ENCODE measurements around the gene PARP16. TPM values are rescaled to one million over a fixed set of nuclear protein-coding genes. Genes with fewer than 3 reads are reported as not detected.
"Not testable (repeated sequence)": the region's sequence is repeated elsewhere in the genome, so short reads cannot be mapped to it uniquely, and the experiment has no call there.

Gene PARP16
- total RNA-seq, 5 donors from 2014 or later (not counting 1 experiment from before 2014, with no cell fraction given), result 16.2 to 23.3 (median 18.5) TPM

GRCh38 chr15:65275104-65275727, 11.5 kb downstream of the PARP16 start:
- Mint-ChIP-seq H3K4me3 (peak overlapping the region in 1 of 3 donors; percentile 52), H3K27ac (peak overlapping the region; percentile 62 to 76), H3K36me3 (peaks cover 6% of the 10 kb centered on the region), H3K4me1 (peaks cover 43 to 52% (median 46%) of the 10 kb centered on the region in 3 donors), H3K9me3 (no peaks in the 10 kb centered on the region), H3K27me3 (no peaks in the 10 kb centered on the region)
- WGBS (ENCODE audit: insufficient coverage), result 46% methylated on average over 2 of the region's 4 CpGs
- Histone ChIP-seq H3K27me3 (replicated peaks in 1 of 2; ENCODE audit: control insufficient read depth in 2 of 2, extremely low read depth in 1 of 2, insufficient read depth in 2 of 2, low read length in 1 of 2) (no peaks in the 10 kb centered on the region), H3K9me3 (no peaks in the 10 kb centered on the region), H3K27ac (ENCODE audit: low read length) (peak overlapping the region; percentile 39), H3K4me3 (ENCODE audit: control insufficient read depth in 1 of 2, extremely low read depth in 1 of 2, low read length in 1 of 2) (no peak overlapping the region), H3K4me1 (ENCODE audit: control insufficient read depth in 1 of 2, extremely low read depth in 1 of 2, insufficient read depth in 2 of 2, low read length in 2 of 2) (peaks cover 20 to 42% of the 10 kb centered on the region in 2 experiments), H3K36me3 (ENCODE audit: control insufficient read depth in 2 of 2, extremely low read depth in 1 of 2, insufficient read depth in 1 of 2, low read length in 1 of 2) (peaks cover 3 to 15% of the 10 kb centered on the region in 2 donors)
- ChIA-PET CTCF (interaction anchor here in 1 of 2 donors (1.1 kb wide), 1 partner anchor 12 kb away, joined by 4 read pairs; the partner anchor contains the start of gene PARP16), POLR2A (interaction anchor here (0.7 to 1.7 kb wide), 2 partner anchors 29 to 280 kb away, joined by 3 to 7 read pairs; partner anchors contain the start of gene RNU5B-1 (in 1 of the 2))
- DNase-seq (peak in 8 of 35 experiments; percentile 6 to 44 (median 20)), ATAC-seq (replicated peaks in 1 of 4) (peak in 3 of 4 experiments; percentile 84 to 95 (median 87))

- Histone ChIP-seq H3K36me3 (ENCODE audit: control insufficient read depth in 2 of 2, extremely low read depth in 1 of 2, insufficient read depth in 1 of 2, low read length in 1 of 2) (peaks cover under 1 to 21% of the 10 kb centered on the region in 2 donors), H3K4me1 (ENCODE audit: control insufficient read depth in 1 of 2, extremely low read depth in 1 of 2, insufficient read depth in 2 of 2, low read length in 2 of 2) (peaks cover 13 to 23% of the 10 kb centered on the region in 2 experiments)
- H3K4me3 ChIP-seq (ENCODE audit: control insufficient read depth in 1 of 2, extremely low read depth in 1 of 2, low read length in 1 of 2); H3K27ac Mint-ChIP-seq; POLR2A ChIA-PET; ATAC-seq (replicated peaks in 1 of 4); H3K27ac ChIP-seq (ENCODE audit: low read length); H3K4me3 Mint-ChIP-seq; H3K27me3 ChIP-seq (replicated peaks in 1 of 2; ENCODE audit: control insufficient read depth in 2 of 2, extremely low read depth in 1 of 2, insufficient read depth in 2 of 2, low read length in 1 of 2); H3K9me3 ChIP-seq; H3K27me3 Mint-ChIP-seq; H3K9me3 Mint-ChIP-seq: not testable (repeated sequence)
- 66% methylated on average over 8 of the region's 15 CpGs for WGBS (ENCODE audit: insufficient coverage)
- H3K36me3 Mint-ChIP-seq, result peaks cover 16% of the 10 kb centered on the region
- CTCF ChIA-PET, result interaction anchor here in 1 of 2 donors (0.6 kb wide), 1 partner anchor 49 kb away, joined by 3 read pairs; no protein-coding TSS in a partner anchor
- peak in 5 of 35 experiments; percentile 5 to 35 (median 7) for DNase-seq
- peaks cover 18 to 20% (median 18%) of the 10 kb centered on the region in 3 donors for H3K4me1 Mint-ChIP-seq
These were observed 15.7 kb downstream of the PARP16 start for GRCh38 chr15:65270811-65271545.

- ChIA-PET POLR2A (no interaction called here), CTCF (no interaction called here)
- Histone ChIP-seq H3K9me3 (no peaks in the 10 kb centered on the region), H3K27ac (ENCODE audit: low read length) (no peak overlapping the region), H3K4me1 (ENCODE audit: control insufficient read depth in 1 of 2, extremely low read depth in 1 of 2, insufficient read depth in 2 of 2, low read length in 2 of 2) (no peaks in the 10 kb centered on the region), H3K36me3 (ENCODE audit: control insufficient read depth in 2 of 2, extremely low read depth in 1 of 2, insufficient read depth in 1 of 2, low read length in 1 of 2) (peaks cover 0 to 41% of the 10 kb centered on the region in 2 donors), H3K4me3 (ENCODE audit: control insufficient read depth in 1 of 2, extremely low read depth in 1 of 2, low read length in 1 of 2) (no peak overlapping the region), H3K27me3 (replicated peaks in 1 of 2; ENCODE audit: control insufficient read depth in 2 of 2, extremely low read depth in 1 of 2, insufficient read depth in 2 of 2, low read length in 1 of 2) (no peaks in the 10 kb centered on the region)
- Mint-ChIP-seq H3K36me3 (peaks cover 24% of the 10 kb centered on the region), H3K9me3 (no peaks in the 10 kb centered on the region), H3K4me1 (peaks cover 0 to 3% (median 3%) of the 10 kb centered on the region in 3 donors), H3K27me3 (no peaks in the 10 kb centered on the region), H3K27ac (no peak overlapping the region), H3K4me3 (no peak overlapping the region)
- WGBS (ENCODE audit: insufficient coverage), result 100% methylated on average over 1 of the region's 4 CpGs
- ATAC-seq (replicated peaks in 1 of 4) (no peak), DNase-seq (no peak)
These were observed 18.3 kb downstream of the PARP16 start for GRCh38 chr15:65268411-65268810.

GRCh38 chr15:65266469-65266868, 20.2 kb downstream of the PARP16 start:
- H3K36me3 ChIP-seq (ENCODE audit: control insufficient read depth in 2 of 2, extremely low read depth in 1 of 2, insufficient read depth in 1 of 2, low read length in 1 of 2), result peaks cover 6 to 53% of the 10 kb centered on the region in 2 donors
- POLR2A ChIA-PET, result no interaction called here

GRCh38 chr15:65264863-65265430, 21.7 kb downstream of the PARP16 start:
- Histone ChIP-seq H3K4me1 (ENCODE audit: control insufficient read depth in 1 of 2, extremely low read depth in 1 of 2, insufficient read depth in 2 of 2, low read length in 2 of 2) (no peaks in the 10 kb centered on the region), H3K27ac (ENCODE audit: low read length) (no peak overlapping the region), H3K4me3 (ENCODE audit: control insufficient read depth in 1 of 2, extremely low read depth in 1 of 2, low read length in 1 of 2) (no peak overlapping the region), H3K36me3 (ENCODE audit: control insufficient read depth in 2 of 2, extremely low read depth in 1 of 2, insufficient read depth in 1 of 2, low read length in 1 of 2) (peaks cover 6 to 55% of the 10 kb centered on the region in 2 donors), H3K27me3 (replicated peaks in 1 of 2; ENCODE audit: control insufficient read depth in 2 of 2, extremely low read depth in 1 of 2, insufficient read depth in 2 of 2, low read length in 1 of 2) (no peaks in the 10 kb centered on the region), H3K9me3 (no peaks in the 10 kb centered on the region)
- DNase-seq, result no peak
- ChIA-PET CTCF (no interaction called here), POLR2A (interaction anchor here in 1 of 2 donors (0.9 kb wide), 1 partner anchor 15 kb away, joined by 3 read pairs; no protein-coding TSS in a partner anchor)
- H3K36me3 Mint-ChIP-seq, result peaks cover 52% of the 10 kb centered on the region
- H3K4me1 Mint-ChIP-seq, result no peaks in the 10 kb centered on the region
- H3K9me3 Mint-ChIP-seq, result no peaks in the 10 kb centered on the region
- H3K27me3 Mint-ChIP-seq, result no peaks in the 10 kb centered on the region
- ATAC-seq (replicated peaks in 1 of 4), result no peak
- H3K27ac Mint-ChIP-seq, result no peak overlapping the region
- 100% methylated on average over 1 of the region's 2 CpGs for WGBS (ENCODE audit: insufficient coverage)
- H3K4me3 Mint-ChIP-seq, result no peak overlapping the region

More at GRCh38 chr15:65266469-65266868, 20.2 kb downstream of the PARP16 start:
- Histone ChIP-seq H3K9me3 (no peaks in the 10 kb centered on the region), H3K4me1 (ENCODE audit: control insufficient read depth in 1 of 2, extremely low read depth in 1 of 2, insufficient read depth in 2 of 2, low read length in 2 of 2) (no peaks in the 10 kb centered on the region), H3K27me3 (replicated peaks in 1 of 2; ENCODE audit: control insufficient read depth in 2 of 2, extremely low read depth in 1 of 2, insufficient read depth in 2 of 2, low read length in 1 of 2) (no peaks in the 10 kb centered on the region), H3K4me3 (ENCODE audit: control insufficient read depth in 1 of 2, extremely low read depth in 1 of 2, low read length in 1 of 2) (no peak overlapping the region), H3K27ac (ENCODE audit: low read length) (no peak overlapping the region)
- H3K4me1 Mint-ChIP-seq, result peaks cover 0 to under 1% (median 0%) of the 10 kb centered on the region in 3 donors
- H3K27me3 Mint-ChIP-seq, result no peaks in the 10 kb centered on the region
- CTCF ChIA-PET, result no interaction called here
- no peak overlapping the region for H3K27ac Mint-ChIP-seq
- WGBS (ENCODE audit: insufficient coverage), result 93% methylated on average over 3 of the region's 5 CpGs
- H3K36me3 Mint-ChIP-seq, result peaks cover 42% of the 10 kb centered on the region
- DNase-seq, result no peak
- H3K4me3 Mint-ChIP-seq, result no peak overlapping the region
- ATAC-seq (replicated peaks in 1 of 4), result no peak
- no peaks in the 10 kb centered on the region for H3K9me3 Mint-ChIP-seq

- Histone ChIP-seq H3K4me3 (ENCODE audit: control insufficient read depth in 1 of 2, extremely low read depth in 1 of 2, low read length in 1 of 2) (no peak overlapping the region), H3K27ac (ENCODE audit: low read length) (no peak overlapping the region), H3K9me3 (no peaks in the 10 kb centered on the region), H3K36me3 (ENCODE audit: control insufficient read depth in 2 of 2, extremely low read depth in 1 of 2, insufficient read depth in 1 of 2, low read length in 1 of 2) (peaks cover 6 to 64% of the 10 kb centered on the region in 2 donors), H3K27me3 (replicated peaks in 1 of 2; ENCODE audit: control insufficient read depth in 2 of 2, extremely low read depth in 1 of 2, insufficient read depth in 2 of 2, low read length in 1 of 2) (no peaks in the 10 kb centered on the region), H3K4me1 (ENCODE audit: control insufficient read depth in 1 of 2, extremely low read depth in 1 of 2, insufficient read depth in 2 of 2, low read length in 2 of 2) (no peaks in the 10 kb centered on the region)
- WGBS (ENCODE audit: insufficient coverage), result 100% methylated on average over 1 of the region's 4 CpGs
- Mint-ChIP-seq H3K27ac (no peak overlapping the region), H3K4me1 (no peaks in the 10 kb centered on the region), H3K27me3 (no peaks in the 10 kb centered on the region), H3K4me3 (no peak overlapping the region), H3K36me3 (peaks cover 63% of the 10 kb centered on the region), H3K9me3 (no peaks in the 10 kb centered on the region)
- DNase-seq, result no peak
- ATAC-seq (replicated peaks in 1 of 4), result no peak
- POLR2A ChIA-PET, result no interaction called here
- CTCF ChIA-PET, result no interaction called here
These were observed 23.4 kb downstream of the PARP16 start for GRCh38 chr15:65263313-65263712.
